Activated effector memory CD4-positive, alpha-beta T cell treated with anti-CD3 and anti-CD28 coated beads, Interleukin-2, amount 50 U/mL, for 16 hours (primary cell): ENCODE measurements around the gene TNFRSF14.
"Not testable (repeated sequence)": the region's sequence is repeated elsewhere in the genome, so short reads cannot be mapped to it uniquely, and the experiment has no call there.

Experiments
- DNase-seq: peaks from one replicate; pipeline ENCODE4 v3.0.0-alpha.2; 2020

Gene TNFRSF14

DNA sequence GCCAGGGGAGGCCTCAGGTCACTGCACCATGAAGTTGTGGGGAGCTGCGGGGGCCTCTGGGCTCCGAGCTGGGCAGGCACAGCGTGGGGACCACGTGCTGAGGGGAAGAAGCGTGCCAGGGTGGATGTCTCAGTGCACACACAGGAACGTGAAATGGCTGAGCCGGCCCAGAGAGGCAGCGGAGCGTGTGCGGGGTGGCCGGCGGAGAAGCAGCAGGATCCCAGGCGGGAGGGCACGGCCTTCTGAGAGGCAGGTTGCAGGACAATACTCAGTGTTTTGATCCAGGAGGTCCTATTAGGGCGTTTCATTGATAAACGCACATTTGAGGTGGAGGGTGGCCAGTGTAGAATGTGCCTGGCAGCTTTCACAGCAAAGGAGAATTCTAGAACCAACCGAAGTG is 12.9 kb downstream of the TNFRSF14 start:
- no peak for DNase-seq

DNA sequence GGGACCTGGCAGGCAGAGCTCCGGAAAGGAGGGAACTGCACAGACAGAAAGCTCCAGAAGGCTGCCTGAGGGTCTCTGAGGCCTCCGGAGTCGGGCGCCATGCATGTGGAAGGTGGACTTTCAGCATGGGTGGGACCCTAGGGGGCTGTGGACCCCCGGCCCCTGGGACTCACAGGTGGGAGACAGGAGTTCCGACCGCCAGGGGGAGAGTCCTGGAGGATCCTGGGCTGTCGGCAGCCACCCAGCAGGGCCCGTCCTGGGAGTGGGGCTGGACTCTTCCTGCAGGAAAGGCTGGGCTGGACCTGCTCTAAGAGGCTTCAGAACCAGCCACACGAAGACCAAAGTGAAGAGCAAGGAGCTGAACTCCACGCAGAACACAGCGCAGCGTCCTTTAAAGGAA is 13.5 kb downstream of the TNFRSF14 start:
- not testable (repeated sequence) for DNase-seq

DNA sequence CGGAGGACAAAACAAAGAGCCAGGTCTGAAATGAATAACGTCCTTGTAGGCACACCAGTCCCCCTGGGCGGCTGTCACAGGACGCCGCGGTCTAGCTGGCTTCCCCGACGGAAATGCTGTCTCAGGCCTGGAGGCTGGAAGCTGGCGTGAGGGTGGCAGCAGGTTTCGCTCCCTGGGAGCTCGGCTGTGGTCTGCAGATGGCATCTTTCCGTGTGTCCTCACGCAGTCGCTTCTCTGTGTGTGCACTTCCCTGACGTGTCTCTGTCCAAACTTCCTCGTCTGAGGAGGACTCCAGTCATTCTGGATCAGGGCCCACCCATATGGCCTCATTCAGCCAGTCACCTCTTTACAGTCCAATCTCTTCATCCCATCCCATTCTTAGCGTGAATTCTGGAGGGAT is 14.2 kb downstream of the TNFRSF14 start:
- DNase-seq: no peak

DNA sequence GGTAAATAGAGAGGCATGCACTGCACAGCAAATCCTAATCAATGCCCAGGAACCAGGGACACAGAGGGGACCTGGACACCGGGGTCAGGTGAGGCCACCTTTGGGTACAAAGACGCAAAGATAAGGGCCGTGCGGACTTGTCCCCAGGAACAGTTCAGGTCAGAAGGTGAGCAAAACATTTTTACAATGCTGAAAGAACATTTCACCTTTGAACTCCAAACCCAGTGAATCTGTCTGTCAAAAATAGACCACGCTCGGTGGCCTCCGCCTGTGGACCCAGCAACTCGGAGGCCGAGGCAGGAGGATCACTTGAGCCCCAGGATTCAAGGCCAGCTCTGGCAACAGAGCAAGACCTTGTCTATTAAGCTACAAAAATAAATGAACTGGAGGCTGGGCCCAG is 15.2 kb downstream of the TNFRSF14 start:
- DNase-seq: no peak

DNA sequence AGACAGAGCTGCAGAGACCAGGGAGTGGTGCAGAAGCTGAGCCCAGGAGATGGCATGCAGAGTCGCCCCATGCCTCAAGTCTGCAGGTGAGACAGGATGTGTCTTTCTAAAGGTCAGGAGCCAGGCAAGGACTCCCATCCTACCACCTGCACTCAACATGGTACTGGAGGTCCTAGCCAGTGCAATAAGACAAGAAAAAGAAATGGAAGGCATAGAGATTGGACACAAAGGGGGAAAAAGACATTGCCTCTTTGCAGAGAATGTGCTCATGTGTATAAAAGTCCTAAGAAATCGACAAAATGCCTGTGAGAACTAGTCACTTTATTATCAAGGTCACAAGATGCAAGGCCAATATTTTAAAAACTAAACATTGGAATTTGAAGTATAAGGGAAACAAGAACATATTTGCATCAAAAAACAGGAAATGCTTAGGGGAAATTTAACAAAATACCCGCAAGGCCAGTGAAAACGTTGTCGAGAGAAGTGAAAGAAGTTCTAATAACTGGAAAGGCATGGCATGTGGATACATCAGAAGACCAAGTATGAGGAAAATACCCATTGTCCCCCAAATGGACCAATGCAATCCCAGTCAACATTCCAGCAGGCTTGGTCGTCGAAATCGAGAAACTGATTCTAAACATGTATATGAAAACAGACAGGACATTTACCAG is 17.2 kb downstream of the TNFRSF14 start:
- no peak for DNase-seq

DNA sequence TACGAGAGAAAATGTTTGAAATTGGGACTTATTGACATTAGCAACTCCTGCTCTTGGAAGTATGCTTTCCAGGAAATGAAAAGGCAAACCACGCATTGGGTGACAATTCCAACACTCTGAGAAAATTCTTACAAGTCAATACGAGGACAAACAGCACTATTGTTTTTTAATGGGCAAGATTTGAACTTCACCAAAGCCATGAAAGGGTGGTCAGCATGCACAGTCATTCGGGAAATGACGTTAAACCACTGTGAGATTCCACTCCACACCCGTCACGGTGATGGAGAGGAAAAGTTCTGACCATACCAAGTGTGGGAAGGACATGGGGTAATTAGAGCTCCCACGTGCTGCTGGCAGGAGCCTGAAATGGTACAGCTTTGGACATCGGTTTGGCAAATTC is 18.2 kb downstream of the TNFRSF14 start:
- no peak for DNase-seq

DNA sequence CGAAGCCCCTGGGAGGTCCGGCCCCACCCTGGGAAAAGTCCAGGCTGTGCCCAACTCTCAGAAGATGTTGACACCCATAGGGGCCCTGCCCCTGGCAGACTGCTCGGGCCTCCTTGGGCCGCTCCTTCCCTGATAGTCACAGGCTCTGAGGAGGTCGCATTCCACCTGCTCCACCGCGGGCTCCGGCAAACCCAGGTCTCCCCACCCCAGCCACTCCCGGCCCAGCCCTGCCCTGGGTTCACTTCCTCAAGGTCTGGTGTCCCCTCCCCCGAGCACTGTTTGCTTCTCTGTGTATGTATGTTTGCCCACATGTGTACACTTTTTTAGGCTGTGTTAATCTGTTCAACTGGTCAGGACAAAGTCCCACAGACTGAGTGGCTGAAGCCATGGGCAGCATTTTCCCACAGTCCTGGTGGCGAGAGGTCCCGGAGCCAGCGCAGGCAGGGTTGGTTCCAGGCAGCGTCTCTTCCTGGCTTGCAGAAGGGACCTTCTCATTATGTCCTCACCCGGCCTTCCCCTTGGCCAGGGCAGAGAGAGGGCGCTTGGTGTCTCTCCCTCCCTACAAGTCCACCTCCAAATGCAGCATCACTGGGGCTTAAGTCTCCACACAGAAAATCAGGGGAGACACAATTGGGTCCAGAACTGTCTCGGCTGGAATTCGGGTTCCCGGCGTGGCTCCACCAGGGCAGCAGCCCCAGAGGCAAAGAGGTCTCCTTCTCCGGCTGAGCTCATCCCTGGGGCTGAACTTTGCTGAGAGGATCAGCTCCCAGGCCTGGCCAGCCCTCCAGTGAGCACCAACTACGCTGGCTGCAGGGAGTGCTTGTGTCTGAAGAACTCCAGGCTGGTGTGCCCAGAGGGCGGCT is 19.9 kb downstream of the TNFRSF14 start:
- DNase-seq: no peak

DNA sequence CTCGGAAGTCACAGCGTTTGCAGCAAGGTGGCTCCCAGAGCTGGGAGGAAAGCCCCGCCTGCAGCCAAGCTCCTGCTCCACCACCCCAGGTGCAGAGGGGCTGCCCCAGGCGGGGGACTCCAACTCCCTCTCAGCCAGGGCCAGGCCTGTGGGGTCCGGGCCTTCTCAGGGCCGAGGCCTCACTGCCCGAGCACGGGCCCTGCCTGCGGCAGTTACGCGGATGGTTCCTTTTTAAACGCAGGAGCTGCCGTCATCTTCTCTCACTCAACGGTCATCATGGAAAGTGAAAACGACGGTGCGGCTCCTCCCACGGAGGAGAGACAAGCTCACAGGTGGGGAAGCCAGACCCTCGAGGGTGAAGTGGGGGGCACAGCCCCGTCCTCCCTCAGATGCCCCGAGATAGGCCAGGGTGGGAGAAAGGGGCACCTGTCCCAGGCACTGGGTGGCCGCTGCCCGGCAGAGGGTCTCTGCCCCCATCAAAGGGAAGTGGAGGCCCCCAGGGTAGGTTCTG is 21.4 kb downstream of the TNFRSF14 start:
- peak; percentile 81 for DNase-seq

DNA sequence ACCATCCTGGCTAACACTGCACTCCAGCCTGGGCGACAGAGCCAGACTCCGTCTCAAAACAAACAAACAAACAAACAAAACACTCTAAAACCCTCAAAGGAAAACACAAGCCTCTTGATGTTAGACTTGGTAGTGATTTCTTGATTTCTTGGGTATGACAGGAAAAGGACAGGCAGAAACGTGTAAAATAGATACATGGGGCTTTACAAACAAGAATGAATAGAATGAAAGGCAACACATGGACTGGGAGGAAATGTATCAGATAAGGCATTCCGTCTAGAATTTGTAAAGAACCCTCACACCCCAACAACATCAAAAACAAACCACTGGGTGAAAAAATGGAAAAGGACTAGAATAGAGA is 22.6 kb downstream of the TNFRSF14 start:
- no peak for DNase-seq

DNA sequence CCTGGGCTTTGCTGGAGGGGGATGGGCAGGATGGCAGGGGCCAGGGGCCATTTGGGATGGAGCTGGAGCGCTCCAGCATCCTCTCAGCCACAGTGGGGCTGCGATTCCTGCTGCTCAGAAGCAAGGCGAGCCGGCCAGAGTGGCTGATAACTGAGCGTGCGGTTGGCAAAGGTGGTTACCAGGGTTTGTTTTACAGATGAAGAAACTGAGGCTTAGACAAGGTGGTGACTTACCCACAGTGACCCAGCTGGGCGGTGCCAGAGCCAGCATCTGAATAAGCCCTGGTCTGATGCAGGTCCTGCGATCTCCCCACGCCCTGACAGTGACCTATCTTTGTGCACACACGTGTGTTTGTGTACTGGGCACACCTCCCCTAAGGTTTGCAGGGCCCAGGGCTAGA is 24.5 kb downstream of the TNFRSF14 start:
- DNase-seq: no peak

DNA sequence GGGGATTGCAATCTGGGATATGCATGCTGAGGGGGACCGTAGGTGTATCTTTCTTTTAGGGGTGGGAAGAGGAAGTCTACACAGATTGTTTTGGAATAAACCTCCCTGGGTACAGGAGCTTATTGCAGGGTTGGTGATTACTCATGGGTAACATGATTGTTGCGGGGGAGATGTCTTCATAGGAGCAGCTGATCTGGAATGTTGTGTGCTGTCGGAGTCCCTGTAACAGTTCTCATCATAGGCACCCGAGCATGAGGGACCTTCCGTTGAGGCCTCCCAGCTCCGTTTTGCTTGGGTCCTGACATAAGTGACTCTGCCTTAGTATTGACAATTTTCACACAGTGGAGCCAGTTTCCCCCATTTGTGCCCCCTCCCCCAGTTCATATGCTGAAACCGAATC is 26.2 kb downstream of the TNFRSF14 start:
- DNase-seq: no peak

DNA sequence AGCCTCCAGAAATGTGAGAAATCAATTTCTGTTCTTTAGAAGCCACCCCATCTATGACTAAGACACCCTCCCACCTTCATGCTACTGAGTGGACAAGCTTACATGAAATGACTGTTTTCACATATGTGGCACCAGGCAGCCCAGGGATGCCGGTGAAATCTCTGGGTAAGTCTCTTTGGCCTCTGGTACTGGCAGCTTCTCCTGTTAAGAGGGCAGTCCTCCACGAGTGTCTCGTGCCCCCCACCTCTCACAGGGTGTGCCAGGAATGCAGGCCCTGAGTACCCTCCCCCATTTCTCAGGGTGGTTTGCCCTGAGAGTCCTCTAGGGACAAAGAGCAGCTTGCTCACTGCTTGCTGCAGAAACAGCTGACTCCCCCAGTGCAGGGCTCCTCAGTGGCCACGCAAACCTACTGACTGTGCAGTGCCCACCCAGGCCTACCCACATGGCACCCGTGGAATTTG is 27.2 kb downstream of the TNFRSF14 start:
- no peak for DNase-seq

DNA sequence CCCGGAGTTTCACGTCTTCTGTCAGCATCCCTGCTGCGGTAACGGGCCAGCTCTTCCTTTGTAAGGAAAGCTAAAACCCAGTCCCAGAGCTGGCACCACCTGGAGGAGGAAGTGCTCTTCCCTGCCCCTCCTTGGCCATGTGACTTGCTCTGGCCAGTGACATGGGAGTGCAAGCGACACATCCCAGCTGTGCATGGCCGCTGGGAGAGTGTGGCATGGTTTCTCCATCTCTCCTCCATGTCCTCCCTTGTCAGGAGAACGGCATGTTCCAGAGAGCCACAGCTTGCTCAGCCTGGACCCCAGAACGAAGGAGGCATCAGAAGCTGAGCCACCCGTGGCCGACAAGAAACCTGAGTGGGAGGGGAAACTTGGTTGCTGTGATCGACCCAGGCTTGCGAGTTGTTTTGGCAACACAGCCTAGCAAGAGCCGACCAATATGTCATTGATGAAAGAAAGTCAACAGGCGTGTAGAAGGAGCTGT is 27.7 kb downstream of the TNFRSF14 start:
- DNase-seq: peak; percentile 77

DNA sequence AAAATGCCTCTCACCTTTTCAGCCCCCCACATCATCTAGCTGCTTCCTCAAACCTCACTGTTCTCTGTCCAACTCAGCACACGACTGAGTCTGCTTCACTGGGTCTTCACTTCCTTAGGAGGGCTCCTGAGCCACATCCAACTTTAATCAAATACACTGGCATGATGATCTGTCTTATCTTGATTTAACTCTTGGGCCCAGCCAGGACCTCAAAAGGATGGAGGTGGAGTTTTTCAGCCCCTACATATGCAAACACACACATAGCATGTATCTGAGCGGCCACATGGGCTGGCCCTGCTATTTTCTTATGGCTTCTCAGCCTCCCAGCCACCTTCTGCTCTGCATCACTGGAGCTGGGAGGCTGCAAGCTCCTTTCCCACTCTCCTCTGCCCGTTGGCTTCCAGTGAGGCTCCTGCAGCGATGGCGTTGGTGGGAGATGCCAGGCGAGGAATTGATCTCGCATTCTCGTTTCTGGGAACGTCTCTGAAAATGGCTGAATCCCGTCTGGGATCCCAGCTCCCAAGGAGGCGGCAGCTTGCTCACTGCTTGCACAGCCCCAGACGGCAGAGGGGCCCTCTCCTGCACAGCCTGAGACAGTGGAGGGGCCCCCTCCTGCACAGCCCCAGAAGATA is 28.6 kb downstream of the TNFRSF14 start:
- no peak for DNase-seq

DNA sequence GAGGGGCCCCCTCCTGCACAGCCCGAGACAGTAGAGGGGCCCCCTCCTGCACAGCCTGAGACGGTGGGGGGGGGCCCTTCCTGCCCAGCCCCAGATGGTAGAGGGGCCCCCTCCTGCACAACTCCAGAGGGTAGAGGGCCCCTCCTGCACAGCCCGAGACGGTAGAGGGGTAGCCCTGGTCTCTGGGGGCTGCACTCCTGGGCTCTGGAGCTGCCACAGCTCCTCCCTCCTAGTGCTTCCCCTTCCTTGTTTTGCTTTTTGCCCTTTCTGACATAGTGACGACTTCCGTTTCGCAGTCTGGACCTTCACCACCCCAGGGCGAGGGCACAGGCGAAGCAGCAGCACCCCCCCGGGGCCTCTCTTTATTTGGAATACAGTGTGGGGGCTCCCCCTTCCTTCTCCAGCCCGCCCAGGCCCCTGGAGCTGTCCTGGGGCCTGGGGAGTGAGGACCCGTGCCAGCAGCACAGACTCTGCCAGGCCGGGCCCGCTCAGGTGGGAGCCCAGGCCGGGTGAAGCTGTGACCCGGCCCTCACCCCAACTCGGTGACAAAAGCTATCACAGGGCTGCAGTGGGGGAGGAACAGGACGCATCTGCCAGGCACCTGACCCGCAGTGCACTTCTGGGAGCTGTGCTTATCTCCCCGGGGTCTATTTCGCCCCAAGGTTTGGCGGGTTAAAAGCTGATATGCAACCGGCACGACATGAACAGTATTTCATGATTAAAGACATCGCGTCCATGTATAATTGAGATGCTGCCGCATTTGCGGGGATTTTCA is 29.3 kb downstream of the TNFRSF14 start:
- DNase-seq: peak; percentile 85

DNA sequence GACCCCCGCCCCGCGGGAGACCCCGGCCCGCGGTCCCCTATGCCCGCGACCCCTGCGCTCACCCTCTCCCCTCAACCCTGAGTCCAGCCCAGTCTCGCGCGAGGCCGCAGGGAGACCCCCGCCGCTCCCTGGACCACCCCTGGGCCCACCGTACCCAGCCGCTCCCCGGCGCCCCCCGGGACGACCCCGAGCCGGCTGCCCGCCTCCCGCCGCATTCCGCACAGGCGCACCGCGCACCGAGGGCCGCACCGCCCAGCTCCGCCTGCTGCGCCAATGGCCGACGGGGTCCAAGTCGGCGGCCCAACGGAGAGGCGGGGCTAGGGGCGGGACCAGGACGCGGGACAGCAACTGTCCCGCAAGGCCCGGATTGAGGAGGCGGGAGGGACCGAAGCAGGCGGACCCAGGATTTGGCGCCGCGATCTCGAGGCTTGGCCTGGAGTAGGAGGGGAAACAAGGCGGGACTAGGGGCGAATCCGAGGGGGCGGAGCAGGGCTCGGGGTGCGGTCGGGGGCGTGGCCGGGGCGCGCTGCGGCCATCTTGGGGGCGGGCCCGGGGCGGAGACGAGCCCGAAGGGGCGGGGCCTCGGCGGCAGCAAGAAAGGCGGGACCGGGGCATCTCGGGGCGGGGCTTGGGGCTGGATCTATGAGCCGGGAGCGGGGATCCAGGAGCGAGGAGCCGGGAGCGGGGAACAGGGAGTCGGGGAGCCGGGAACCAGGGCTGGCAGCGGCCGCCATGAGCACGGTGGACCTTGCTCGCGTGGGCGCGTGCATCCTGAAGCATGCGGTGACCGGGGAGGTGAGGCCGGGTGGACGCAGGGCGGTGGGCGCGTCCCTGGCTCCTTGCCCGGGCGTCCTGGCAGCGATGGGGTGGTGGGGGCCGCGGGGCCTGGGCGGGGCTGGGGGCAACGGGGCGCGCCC is 30.2 kb downstream of the TNFRSF14 start, which contains the start of gene PRXL2B:
Gene PRXL2B, plus strand, starts transcription at position 624 of the 917 bp plus-strand sequence. Its CDS starts 109 bp downstream, at position 733.
- DNase-seq: peak; percentile 99

DNA sequence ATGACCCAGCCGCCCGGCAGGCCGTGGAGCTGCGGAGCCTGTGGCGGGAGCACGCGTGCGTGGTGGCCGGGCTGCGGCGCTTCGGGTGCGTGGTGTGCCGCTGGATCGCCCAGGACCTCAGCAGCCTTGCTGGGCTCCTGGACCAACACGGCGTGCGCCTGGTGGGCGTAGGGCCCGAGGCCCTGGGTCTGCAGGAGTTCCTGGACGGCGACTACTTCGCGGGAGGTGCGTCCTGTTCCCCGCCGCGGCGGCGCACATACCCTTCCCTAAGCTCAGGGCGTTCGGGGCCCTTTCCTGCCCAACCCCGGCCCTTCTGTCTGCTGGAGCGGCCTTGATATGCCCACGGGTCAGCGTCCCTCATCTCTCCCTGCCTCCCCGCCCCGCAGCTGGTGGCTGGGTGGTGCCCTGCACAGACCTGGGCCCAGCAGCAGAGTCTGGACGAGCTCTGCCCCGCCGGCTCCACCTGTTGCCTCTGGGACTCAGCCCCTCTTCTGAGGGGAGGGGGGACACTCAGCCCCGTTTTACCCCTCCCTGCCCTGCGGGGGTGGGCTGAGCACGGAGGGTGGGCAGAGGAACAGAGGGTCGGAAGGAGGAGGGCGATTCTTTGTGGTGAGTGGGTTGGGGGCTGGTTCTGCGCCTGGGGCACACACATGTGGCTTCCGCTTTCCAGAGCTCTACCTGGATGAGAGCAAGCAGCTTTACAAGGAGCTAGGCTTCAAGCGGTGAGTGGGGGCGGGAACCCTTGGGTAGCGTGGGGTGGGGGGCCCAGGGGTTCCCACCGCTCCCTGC is 31.1 kb downstream of the TNFRSF14 start:
- no peak for DNase-seq

DNA sequence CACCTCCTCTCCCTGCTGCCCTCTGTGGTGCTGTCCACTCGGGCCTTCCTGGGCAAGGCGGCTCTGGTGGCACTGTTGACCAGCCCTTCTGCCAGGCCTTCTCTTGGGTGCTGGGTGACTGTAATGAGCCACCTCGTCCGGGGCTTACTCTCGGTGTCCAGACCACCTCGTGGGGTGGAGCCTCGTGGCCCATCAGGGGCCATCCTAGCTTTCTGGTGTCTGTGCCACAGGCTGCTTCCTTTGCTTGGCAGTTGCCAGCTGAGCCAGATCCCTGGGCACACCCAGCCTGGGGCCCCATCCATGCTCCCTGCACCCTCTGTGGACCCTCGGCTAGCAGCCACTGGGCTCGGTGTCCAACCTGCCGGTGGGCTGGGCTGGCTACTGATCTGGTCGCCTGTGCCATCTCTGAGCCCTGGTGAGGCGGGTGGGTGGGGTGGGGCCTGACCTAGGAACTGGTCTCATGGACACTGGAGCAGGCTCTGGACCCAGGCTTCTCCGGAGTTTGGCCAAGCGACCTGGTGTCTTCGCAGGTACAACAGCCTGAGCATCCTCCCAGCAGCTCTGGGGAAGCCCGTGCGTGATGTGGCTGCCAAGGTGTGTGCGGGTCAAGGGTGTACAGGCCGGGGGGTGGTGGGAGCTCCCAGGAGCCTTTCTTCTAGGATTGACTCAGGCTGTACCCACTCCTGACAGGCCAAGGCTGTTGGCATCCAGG is 31.8 kb downstream of the TNFRSF14 start:
- DNase-seq: no peak

DNA sequence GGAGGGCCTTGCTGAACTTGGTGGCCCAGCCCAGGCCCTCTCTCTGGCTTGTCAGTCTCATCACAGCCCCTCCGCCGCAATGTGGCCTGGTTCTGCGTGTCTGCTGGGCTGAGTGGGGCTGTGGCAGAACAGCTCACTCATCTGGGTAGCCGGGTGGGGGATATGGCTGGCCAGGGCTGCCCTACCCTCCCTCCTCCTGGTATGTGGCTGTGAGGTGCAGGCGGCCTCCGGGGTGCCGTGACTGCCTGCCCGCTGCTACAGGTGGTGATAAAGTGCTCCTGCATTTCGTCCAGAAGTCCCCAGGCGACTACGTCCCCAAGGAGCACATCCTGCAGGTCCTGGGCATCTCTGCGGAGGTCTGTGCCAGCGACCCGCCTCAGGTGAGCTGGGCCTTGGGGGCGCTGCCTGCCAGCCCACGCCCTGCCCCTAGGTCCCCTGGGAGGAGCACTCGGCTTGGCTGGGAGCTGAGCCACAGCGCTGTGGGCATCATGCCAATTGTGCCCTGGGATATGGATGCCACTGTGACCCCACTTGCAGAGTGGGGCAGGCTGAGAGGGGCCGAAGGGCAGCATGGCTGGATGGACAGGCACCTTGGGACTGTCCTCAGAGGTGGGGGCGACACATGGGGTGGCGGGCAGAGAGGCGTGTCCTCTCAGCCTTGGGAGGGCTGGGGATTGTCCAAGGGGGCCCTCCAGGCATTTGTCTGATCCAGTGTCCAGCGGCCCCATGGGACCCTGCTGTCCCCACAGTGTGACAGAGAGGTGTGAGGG is 32.7 kb downstream of the TNFRSF14 start:
- DNase-seq: no peak
